Measurements from ENCODE around the gene MGAT2. TPM values are rescaled to one million over a fixed set of nuclear protein-coding genes. Genes with fewer than 3 reads are reported as not detected.

MGAT2 gene
- total and polyA plus RNA-seq, 2 donors from 2014 or later: 11.9 to 31.8 TPM

DNA sequence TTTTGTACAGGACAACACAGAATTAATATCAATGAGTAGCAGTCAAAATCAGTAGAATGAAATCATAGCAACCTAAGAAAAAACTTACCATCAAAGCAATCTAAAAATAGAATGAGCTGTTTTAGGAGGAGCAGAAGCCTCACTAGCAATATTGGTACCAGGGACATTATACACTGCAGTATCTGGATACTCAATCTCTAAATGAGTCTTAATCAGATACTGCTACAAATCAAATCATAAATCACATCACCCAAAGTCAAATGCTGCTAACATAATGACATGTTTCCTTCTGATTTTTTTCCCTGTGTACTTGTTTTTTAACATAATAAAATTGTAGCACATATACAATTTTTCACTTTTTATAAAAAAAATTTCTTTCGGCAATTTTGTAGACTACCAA, 42.5 kb upstream of the MGAT2 start:
- Histone ChIP-seq H3K27ac (ENCODE audit: low read depth in 2 of 2, low read length in 2 of 2) (no peak overlapping the region), H3K4me1 (ENCODE audit: control insufficient read depth in 2 of 3, insufficient read depth in 2 of 3, low read depth in 1 of 3, low read length in 3 of 3) (peaks cover 0 to 2% (median 0%) of the 10 kb centered on the region in 3 donors), H3K27me3 (ENCODE audit: control insufficient read depth, insufficient read depth, low read length) (no peaks in the 10 kb centered on the region), H3K36me3 (ENCODE audit: control insufficient read depth in 2 of 3, insufficient read depth in 3 of 3, low read length in 3 of 3) (peaks cover 0 to 26% (median 6%) of the 10 kb centered on the region in 3 donors), H3K4me3 (ENCODE audit: low read length in 3 of 3) (no peak overlapping the region), H3K9ac (ENCODE audit: low read length in 3 of 3) (no peak overlapping the region), H3K9me3 (ENCODE audit: control insufficient read depth in 2 of 3, insufficient read depth in 1 of 3, low read length in 3 of 3) (no peaks in the 10 kb centered on the region)
- intact Hi-C loops (cut with DNase I): no loop called here
- TF ChIP-seq, protein P1, sequence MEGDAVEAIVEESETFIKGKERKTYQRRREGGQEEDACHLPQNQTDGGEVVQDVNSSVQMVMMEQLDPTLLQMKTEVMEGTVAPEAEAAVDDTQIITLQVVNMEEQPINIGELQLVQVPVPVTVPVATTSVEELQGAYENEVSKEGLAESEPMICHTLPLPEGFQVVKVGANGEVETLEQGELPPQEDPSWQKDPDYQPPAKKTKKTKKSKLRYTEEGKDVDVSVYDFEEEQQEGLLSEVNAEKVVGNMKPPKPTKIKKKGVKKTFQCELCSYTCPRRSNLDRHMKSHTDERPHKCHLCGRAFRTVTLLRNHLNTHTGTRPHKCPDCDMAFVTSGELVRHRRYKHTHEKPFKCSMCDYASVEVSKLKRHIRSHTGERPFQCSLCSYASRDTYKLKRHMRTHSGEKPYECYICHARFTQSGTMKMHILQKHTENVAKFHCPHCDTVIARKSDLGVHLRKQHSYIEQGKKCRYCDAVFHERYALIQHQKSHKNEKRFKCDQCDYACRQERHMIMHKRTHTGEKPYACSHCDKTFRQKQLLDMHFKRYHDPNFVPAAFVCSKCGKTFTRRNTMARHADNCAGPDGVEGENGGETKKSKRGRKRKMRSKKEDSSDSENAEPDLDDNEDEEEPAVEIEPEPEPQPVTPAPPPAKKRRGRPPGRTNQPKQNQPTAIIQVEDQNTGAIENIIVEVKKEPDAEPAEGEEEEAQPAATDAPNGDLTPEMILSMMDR (IDR thresholded peaks at IDR 0.05; ENCODE audit: borderline replicate concordance, extremely low read depth, insufficient read depth): no peak
- DNase-seq (no peak), FAIRE-seq (no peak)

DNA sequence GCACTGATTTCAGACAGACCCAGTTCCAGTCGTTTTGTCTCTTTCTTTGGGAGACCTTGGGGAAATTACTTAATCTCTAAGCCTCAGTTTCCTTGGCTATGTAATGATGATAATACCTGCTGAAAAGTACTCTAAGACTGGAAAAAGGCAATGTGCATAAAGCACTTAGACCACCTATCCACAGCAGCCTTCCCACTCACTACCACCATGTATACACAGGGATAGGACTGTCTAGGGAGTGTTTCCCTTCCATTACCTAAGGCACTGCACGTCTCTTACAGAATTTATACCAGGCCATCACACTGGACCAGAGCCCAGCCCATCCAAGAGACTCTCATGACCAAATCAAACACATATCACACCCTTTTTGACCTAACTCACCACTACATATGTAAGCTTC, 40.8 kb upstream of the MGAT2 start:
- H3K4me1 ChIP-seq (ENCODE audit: control insufficient read depth in 2 of 3, insufficient read depth in 2 of 3, low read depth in 1 of 3, low read length in 3 of 3): peaks cover 0 to 10% (median 0%) of the 10 kb centered on the region in 3 donors
- no peaks in the 10 kb centered on the region for H3K9me3 ChIP-seq (ENCODE audit: control insufficient read depth in 2 of 3, insufficient read depth in 1 of 3, low read length in 3 of 3)
- H3K27ac ChIP-seq (ENCODE audit: low read depth in 2 of 2, low read length in 2 of 2): no peak overlapping the region
- intact Hi-C loops (cut with DNase I): no loop called here
- FAIRE-seq (no peak), DNase-seq (no peak)
- no peaks in the 10 kb centered on the region for H3K27me3 ChIP-seq (ENCODE audit: control insufficient read depth, insufficient read depth, low read length)
- H3K4me3 ChIP-seq (ENCODE audit: low read length in 3 of 3): no peak overlapping the region
- H3K36me3 ChIP-seq (ENCODE audit: control insufficient read depth in 2 of 3, insufficient read depth in 3 of 3, low read length in 3 of 3): peaks cover 3 to 32% (median 6%) of the 10 kb centered on the region in 3 donors
- no peak overlapping the region for H3K9ac ChIP-seq (ENCODE audit: low read length in 3 of 3)
- TF ChIP-seq, protein P1 (IDR thresholded peaks at IDR 0.05; ENCODE audit: borderline replicate concordance, extremely low read depth, insufficient read depth): no peak

DNA sequence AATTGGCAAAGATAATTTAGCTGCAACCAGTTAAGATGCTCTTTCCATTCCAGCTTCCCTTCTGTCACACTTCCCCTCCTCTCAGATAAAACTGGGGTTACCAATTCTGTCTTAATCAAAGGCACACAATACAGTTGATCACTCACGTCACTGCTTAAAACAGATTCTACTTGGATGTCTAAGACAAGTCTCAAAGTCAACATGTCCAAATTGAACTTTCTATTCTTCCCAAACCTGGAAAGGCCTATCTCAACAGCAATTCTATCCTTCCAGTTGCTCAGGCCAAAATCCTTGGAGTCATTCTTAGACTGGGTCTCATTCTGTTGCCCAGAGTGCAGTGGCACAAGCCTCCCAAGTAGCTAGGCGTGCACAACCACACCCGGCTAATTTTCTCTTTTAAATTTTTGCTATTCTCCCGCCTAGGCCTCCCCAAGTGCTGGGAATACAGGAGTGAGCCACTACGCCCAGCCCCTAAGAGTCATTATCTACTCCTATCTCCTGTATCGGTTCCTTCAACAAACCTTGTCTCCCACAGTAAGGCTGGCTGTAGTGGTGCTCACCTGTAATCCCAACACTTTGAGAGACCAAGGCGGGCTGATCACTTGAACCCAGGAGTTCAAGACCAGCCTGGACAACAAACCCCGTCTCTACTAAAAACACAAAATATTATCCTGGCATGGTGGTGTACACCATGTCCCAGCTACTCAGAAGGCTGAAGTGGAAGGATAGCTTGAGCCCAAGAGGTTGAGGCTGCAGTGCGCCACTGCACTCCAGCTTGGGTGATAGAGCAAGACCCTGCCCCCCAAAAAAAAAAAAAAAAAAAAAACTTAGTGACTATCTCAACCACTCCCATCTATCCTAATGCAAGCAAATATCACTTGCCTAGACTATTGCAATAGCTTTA, 39.1 kb upstream of the MGAT2 start:
- Histone ChIP-seq H3K36me3 (ENCODE audit: control insufficient read depth in 2 of 3, insufficient read depth in 3 of 3, low read length in 3 of 3) (peaks cover 3 to 22% (median 6%) of the 10 kb centered on the region in 3 donors), H3K9ac (ENCODE audit: low read length in 3 of 3) (no peak overlapping the region), H3K4me3 (ENCODE audit: low read length in 3 of 3) (no peak overlapping the region), H3K4me1 (ENCODE audit: control insufficient read depth in 2 of 3, insufficient read depth in 2 of 3, low read depth in 1 of 3, low read length in 3 of 3) (peaks cover 0 to 11% (median 0%) of the 10 kb centered on the region in 3 donors), H3K27me3 (ENCODE audit: control insufficient read depth, insufficient read depth, low read length) (no peaks in the 10 kb centered on the region), H3K27ac (ENCODE audit: low read depth in 2 of 2, low read length in 2 of 2) (no peak overlapping the region), H3K9me3 (ENCODE audit: control insufficient read depth in 2 of 3, insufficient read depth in 1 of 3, low read length in 3 of 3) (no peaks in the 10 kb centered on the region)
- TF ChIP-seq, protein P1 (IDR thresholded peaks at IDR 0.05; ENCODE audit: borderline replicate concordance, extremely low read depth, insufficient read depth): no peak
- DNase-seq: no peak
- FAIRE-seq: no peak
- intact Hi-C loops (cut with DNase I): no loop called here
